Hematopoietic multipotent progenitor cell treated with erythropoietin and hydrocortisone succinate and interleukin-3 and kit ligand, for 8 days (in vitro differentiated cells): ENCODE measurements around the gene PTGR3.
"Not testable (repeated sequence)": the region's sequence is repeated elsewhere in the genome, so short reads cannot be mapped to it uniquely, and the experiment has no call there.

Experiments used
- DNase-seq: peaks from one replicate; pipeline ENCODE4 v3.0.0-alpha.2; 2015

Gene PTGR3

GRCh38 chr18:75201282-75202270, 7.4 kb downstream of the PTGR3 start:
- peak; percentile 30 for DNase-seq

- DNase-seq = no peak
Observed at GRCh38 chr18:75200605-75201280, 8.2 kb downstream of the PTGR3 start.

GRCh38 chr18:75200071-75200470, 8.9 kb downstream of the PTGR3 start:
- no peak for DNase-seq

- no peak for DNase-seq
Observed at GRCh38 chr18:75199327-75199726, 9.6 kb downstream of the PTGR3 start.

- peak; percentile 16 for DNase-seq
Observed at GRCh38 chr18:75198036-75198435, 10.9 kb downstream of the PTGR3 start.

GRCh38 chr18:75192899-75193298, 16.0 kb downstream of the PTGR3 start:
- no peak for DNase-seq

- DNase-seq = no peak
Observed at GRCh38 chr18:75189696-75190095, 19.2 kb downstream of the PTGR3 start.

GRCh38 chr18:75187702-75188101, 21.2 kb downstream of the PTGR3 start:
- not testable (repeated sequence) for DNase-seq

GRCh38 chr18:75185460-75185859, 23.5 kb downstream of the PTGR3 start:
- DNase-seq = no peak

GRCh38 chr18:75183973-75184493, 24.9 kb downstream of the PTGR3 start:
- DNase-seq = no peak

GRCh38 chr18:75183524-75183923, 25.4 kb downstream of the PTGR3 start:
- DNase-seq = no peak

- no peak for DNase-seq
Observed at GRCh38 chr18:75179819-75180600, 28.9 kb downstream of the PTGR3 start.

- DNase-seq = no peak
Observed at GRCh38 chr18:75178376-75178775, 30.6 kb downstream of the PTGR3 start.

- no peak for DNase-seq
Observed at GRCh38 chr18:75176849-75177248, 32.1 kb downstream of the PTGR3 start.

GRCh38 chr18:75173738-75174137, 35.2 kb downstream of the PTGR3 start:
- DNase-seq = no peak

GRCh38 chr18:75173125-75173432, 35.9 kb downstream of the PTGR3 start:
- no peak for DNase-seq

- no peak for DNase-seq
Observed at GRCh38 chr18:75172299-75173124, 36.4 kb downstream of the PTGR3 start.

GRCh38 chr18:75170916-75171315, 38.0 kb downstream of the PTGR3 start:
- DNase-seq = no peak

- DNase-seq = no peak
Observed at GRCh38 chr18:75170022-75170789, 38.7 kb downstream of the PTGR3 start.

- DNase-seq = no peak
Observed at GRCh38 chr18:75169411-75169810, 39.5 kb downstream of the PTGR3 start.

- DNase-seq = no peak
Observed at GRCh38 chr18:75168619-75169018, 40.3 kb downstream of the PTGR3 start.
